Esophagus squamous epithelium (tissue), 5 donors: ENCODE data around the gene DPH1. TPM values are rescaled to one million over a fixed set of nuclear protein-coding genes. Genes with fewer than 3 reads are reported as not detected.

Experiments
- DNase-seq: peaks from one replicate; lab custom pipeline; 2025; lab: John Stamatoyannopoulos, UW
- H3K27ac ChIP-seq, 4 donors: fragments of 200-600 bp; sonication (generic); one replicate each; pipeline ENCODE4 v1.5.1; 2016 to 2019; ENCODE audit warnings: mild to moderate bottlenecking in 1 of 4
- H3K27me3 ChIP-seq, 4 donors: fragments of 200-600 bp; sonication (generic); 1 replicate in 3 of 4; 2 replicates in 1 of 4; pipeline versions ENCODE4 v1.5.1 to v1.6.0; 2017 to 2021; ENCODE audit warnings: antibody characterized with exemption in 1 of 4
- H3K36me3 ChIP-seq, 3 donors: fragments of 200-600 bp; sonication (generic); one replicate each; pipeline ENCODE4 v1.5.1; 2016 to 2019
- H3K4me1 ChIP-seq, 3 donors: fragments of 200-600 bp; sonication (generic); one replicate each; pipeline ENCODE4 v1.5.1; 2017 to 2019
- H3K4me3 ChIP-seq, 4 donors: fragments of 200-600 bp; sonication (generic); 1 replicate in 3 of 4; 2 replicates in 1 of 4; pipeline ENCODE4 v1.5.1; 2016 to 2019; ENCODE audit warnings: mild to moderate bottlenecking in 2 of 4, moderate library complexity in 1 of 4
- H3K9me3 ChIP-seq, 3 donors: fragments of 200-600 bp; sonication (generic); one replicate each; pipeline ENCODE4 v1.5.1; 2016 to 2019
- CTCF ChIP-seq, 6 experiments: fragments of 450-650 bp in 4 of 6; fragments of 200-600 bp in 2 of 6; sonication (generic) in 2 of 6; IDR thresholded peaks; one replicate each; pipeline ENCODE4 v1.5.1; 2016 to 2019; ENCODE audit warnings: antibody characterized with exemption in 6 of 6, mild to moderate bottlenecking in 4 of 6, moderate library complexity in 4 of 6
- POLR2A ChIP-seq, 4 donors: fragments of 450-650 bp; IDR thresholded peaks; one replicate each; pipeline ENCODE4 v1.6.1; 2017; ENCODE audit warnings: antibody characterized with exemption in 4 of 4, mild to moderate bottlenecking in 4 of 4, moderate library complexity in 3 of 4
- WGBS, 2 donors: methylation state at CpG; one replicate each; pipeline ENCODE4 v1.1.5; 2018; 5-methylcytosine and 5-hydroxymethylcytosine counted together
- intact Hi-C: fragments of 100-400 bp; cut with DNase I; formaldehyde crosslinking; loops from one replicate; pipeline ENCODE4 v1.15.0; 2022
- total RNA-seq, 4 donors: library from RNA; depleted of rRNA; stranded (reverse); fragments of >200 nt; gene quantifications; one replicate each; pipeline ENCODE4 v1.1.0, GENCODE V29; 2016
- donor health status: DM: yes; HTN: yes; CAD: no.

Gene DPH1
- total RNA-seq, 4 donors from 2014 or later: 14.9 to 55.7 (median 22.7) TPM

- peaks cover 0 to 31% (median 0%) of the 10 kb centered on the region in 4 donors for H3K27me3 ChIP-seq
- H3K4me1 ChIP-seq: peaks cover 27 to 50% (median 30%) of the 10 kb centered on the region in 3 donors
- WGBS, 2 donors: 76 to 88% methylated on average over 5 to 11 of the region's 14 CpGs
- no peaks in the 10 kb centered on the region for H3K36me3 ChIP-seq
- no peak for TF ChIP-seq POLR2A (IDR thresholded peaks at IDR 0.05)
- TF ChIP-seq CTCF (IDR thresholded peaks at IDR 0.05): no peak
- intact Hi-C loops: no loop called here
- H3K27ac ChIP-seq: no peak overlapping the region
- no peaks in the 10 kb centered on the region for H3K9me3 ChIP-seq
- no peak overlapping the region for H3K4me3 ChIP-seq
- DNase-seq: no peak
These were observed 33.8 kb upstream of the DPH1 start for GRCh38 chr17:1995907-1996799.

- DNase-seq: no peak
- no peak overlapping the region for H3K4me3 ChIP-seq
- no peaks in the 10 kb centered on the region for H3K9me3 ChIP-seq
- intact Hi-C loops: no loop called here
- peaks cover 0 to 31% (median 0%) of the 10 kb centered on the region in 4 donors for H3K27me3 ChIP-seq
- no peaks in the 10 kb centered on the region for H3K36me3 ChIP-seq
- 88% methylated on average over 9 of the region's 9 CpGs for WGBS, 2 donors
- no peak overlapping the region for H3K27ac ChIP-seq
- H3K4me1 ChIP-seq: peaks cover 27 to 50% (median 30%) of the 10 kb centered on the region in 3 donors
- TF ChIP-seq POLR2A (IDR thresholded peaks at IDR 0.05): no peak
- no peak for TF ChIP-seq CTCF (IDR thresholded peaks at IDR 0.05)
These were observed 33.1 kb upstream of the DPH1 start for GRCh38 chr17:1996800-1997288.

- peak overlapping the region; percentile 30 to 71 (median 49) for H3K4me3 ChIP-seq
- H3K27me3 ChIP-seq: peaks cover 0 to 31% (median 0%) of the 10 kb centered on the region in 4 donors
- DNase-seq: no peak
These were observed 32.5 kb upstream of the DPH1 start for GRCh38 chr17:1997289-1997926.

GRCh38 chr17:1997927-1998742 lies 31.8 kb upstream of the DPH1 start:
- intact Hi-C loops: no loop called here
- peaks cover 30 to 58% (median 33%) of the 10 kb centered on the region in 3 donors for H3K4me1 ChIP-seq
- H3K27me3 ChIP-seq: peaks cover 0 to 31% (median 0%) of the 10 kb centered on the region in 4 donors
- TF ChIP-seq POLR2A (IDR thresholded peaks at IDR 0.05): no peak
- no peaks in the 10 kb centered on the region for H3K36me3 ChIP-seq
- H3K4me3 ChIP-seq: peak overlapping the region; percentile 30 to 71 (median 49)
- DNase-seq: no peak
- peak overlapping the region; percentile 60 to 66 (median 62) for H3K27ac ChIP-seq
- no peaks in the 10 kb centered on the region for H3K9me3 ChIP-seq
- 0 to 15% methylated on average over 3 to 26 of the region's 92 CpGs for WGBS, 2 donors

More at GRCh38 chr17:1997289-1997926, 32.5 kb upstream of the DPH1 start:
- Histone ChIP-seq H3K4me1 (peaks cover 27 to 51% (median 30%) of the 10 kb centered on the region in 3 donors), H3K27ac (peak overlapping the region; percentile 60 to 66 (median 62)), H3K36me3 (no peaks in the 10 kb centered on the region), H3K9me3 (no peaks in the 10 kb centered on the region)
- intact Hi-C loops: no loop called here
- 33 to 54% methylated on average over 5 to 8 of the region's 22 CpGs for WGBS, 2 donors
- no peak for TF ChIP-seq POLR2A (IDR thresholded peaks at IDR 0.05)
- TF ChIP-seq CTCF (IDR thresholded peaks at IDR 0.05): no peak
